ENCODE results near the gene ZNF507.

Gene ZNF507

DNA sequence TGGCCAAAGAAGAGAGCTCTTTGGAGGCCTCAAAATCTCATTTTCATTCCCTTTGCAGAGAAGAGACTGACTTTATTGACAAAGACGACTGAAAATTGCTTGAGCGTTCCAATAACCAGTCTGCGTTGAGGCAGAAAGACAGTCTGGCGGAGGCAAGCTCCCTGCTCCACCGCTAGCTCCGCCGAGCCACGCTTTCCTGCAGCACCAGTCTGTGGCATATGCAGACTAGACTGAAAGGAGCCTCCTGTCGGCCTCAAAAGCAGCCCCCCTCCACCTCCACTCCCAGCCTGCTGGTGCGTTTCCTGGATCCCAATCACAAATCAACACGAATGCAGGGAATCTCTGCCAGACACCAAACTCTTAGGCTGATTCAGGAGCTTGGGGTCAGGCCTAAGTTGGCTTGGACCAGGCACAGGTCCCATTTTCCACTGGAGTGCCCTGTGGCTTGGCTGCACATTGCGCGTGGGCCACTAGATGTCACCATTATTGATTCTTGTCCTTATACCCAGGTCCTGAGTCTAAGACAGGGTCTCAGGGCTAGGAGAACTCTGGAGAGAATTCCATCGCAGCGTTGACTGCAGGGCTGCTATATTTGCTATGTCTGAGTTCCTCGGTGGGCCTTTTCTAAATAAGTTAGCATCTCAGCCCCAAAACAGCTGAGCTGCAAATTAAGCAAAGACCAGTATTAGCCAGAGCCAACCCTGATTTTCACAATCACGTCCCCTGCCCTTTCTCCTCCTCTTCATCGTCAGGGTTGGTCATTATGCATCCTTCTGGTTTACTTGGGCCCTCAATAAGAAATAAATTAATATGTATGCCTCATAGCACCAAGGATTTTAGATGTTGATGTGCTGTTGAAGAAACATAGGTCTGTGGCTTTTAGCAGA, 5.2 kb upstream of the ZNF507 start:
- no peak for DNase-seq

DNA sequence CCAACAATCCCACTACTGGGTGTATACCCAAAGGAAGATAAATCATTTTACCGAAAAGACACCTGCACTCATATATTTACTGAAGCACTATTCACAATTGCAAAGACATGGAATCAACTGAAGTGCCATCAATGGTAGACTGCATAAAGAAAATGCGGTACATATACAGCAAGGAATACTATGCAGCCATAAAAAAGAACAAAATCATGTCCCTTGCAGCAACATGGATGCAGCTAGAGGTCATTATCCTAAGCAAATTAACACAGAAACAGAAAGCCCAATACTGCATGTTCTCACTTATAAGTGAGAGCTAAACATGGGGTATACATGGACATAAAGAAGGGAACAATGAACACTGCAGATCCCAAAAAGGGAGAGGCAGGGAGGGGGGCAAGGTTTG, 2.7 kb upstream of the ZNF507 start:
- no peak for DNase-seq

DNA sequence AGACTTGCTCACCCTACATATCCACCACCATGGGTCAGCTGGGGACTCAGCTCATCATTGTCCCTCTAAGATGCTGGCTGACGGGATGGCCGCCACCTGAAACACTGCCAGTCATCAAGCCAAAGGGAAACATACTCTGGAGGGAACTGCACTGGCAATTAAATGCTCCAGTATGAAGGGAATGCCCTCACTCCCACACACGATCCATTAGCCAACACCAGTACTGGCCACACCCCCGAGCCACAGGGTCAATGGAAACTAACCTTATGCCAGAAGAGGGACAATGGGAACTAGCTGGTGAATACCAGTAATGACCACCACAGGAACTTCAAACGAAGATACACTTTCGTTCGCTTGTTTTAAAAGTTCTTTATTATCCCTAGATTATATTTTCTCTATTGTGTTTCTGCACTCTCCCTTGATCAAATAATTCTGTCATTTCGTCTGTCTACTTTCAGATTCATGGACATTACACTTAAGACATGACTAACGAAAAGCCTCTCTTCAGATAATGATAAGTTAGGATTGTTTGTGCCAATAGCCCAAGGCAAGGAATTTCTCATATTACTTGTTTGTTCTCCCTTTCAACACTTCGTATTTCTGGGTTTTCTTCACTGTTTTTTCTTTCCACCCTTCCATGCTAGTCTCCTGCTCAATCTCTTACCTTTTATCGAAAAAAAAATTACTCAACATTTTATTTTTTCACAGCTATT, 1.7 kb upstream of the ZNF507 start:
- DNase-seq, result no peak

DNA sequence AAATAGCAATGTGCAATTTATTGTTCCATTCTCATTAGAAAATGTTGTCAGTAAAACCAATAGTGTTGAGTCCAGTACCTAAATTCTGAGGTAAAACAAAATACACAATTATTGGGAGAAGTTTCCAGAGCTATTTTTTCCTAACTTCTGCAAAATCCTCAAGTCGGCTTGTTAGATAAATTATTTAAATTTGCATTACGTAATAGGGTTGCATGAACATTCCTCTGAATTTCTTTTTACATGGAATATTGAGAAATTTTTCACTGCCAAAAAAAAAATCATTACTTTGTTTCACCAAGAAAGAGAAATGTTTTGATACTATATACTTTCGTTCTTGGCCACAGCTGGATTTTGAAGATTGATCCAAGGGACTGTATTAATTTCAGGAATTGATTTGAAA, 1.5 kb downstream of the ZNF507 start:
- no peak for DNase-seq

DNA sequence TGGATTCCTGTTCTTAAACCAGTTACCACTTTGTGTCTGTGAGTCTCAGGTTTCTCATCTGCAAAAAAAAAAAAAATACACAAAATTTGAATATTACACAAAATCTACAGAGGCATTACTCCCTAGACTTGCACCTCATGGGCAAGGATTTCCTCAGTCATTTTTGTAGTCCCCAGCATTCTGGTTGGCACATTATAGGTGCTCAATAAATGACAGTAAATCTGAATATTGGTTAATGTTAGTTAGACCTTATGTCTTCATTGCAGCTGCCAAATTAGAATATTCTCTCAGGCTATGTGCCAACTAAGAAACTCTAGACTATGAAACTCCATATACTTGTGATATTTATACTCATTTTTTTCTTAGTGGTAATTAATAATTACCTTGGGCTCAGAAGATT, 2.2 kb downstream of the ZNF507 start:
- no peak for DNase-seq

DNA sequence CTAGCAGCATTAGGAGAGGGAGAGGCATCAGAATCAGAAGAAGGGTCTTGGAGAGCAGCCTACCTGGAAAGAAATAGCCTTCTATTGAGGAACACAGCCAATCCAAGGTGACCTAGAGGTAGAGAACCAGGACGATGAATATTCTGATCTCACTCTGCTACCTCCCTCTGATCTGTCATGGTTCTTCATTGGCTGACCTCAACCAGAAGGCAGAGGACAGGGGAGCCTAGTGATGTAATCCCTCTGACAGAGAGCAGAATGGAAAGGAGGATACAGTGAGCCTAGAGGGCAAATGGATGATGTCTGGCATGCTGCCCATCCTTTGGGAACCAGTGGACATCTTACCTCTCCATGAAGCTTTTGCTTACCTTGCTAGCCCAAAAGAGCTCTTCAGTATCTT, 3.6 kb downstream of the ZNF507 start:
- DNase-seq, result no peak

DNA sequence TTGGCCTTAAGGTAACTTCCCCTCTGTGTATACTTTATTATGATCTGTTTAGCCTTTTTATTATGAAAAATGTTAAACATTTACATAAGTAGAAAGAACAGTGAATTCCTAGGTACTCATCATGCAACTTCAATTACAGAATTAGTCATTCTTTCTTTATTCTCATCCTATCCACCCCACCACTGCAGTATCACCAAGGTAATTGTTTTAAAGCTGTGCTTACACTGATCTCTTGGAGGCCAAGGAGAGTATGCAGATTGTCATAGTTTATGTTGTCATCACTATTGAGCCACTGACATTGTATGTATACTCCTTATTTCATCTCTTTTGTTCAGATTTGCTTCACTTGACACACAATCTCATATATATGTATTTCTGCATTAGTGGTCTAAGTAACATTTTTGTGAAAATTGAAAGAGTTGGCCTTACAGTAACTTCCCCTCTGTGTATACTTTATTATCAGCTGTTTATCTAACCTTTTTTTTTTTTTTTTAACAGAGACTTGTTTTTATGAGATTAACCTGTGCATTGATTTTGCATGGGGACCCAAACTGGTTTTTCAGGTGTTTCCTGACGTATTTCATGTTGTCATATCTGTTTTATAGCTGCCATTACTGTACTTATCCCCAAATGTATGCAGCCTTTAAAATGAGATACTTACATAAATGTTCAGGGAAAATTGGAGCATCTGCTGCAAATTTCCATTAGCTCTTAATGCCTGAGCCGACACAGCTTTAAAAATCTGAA, 4.5 kb downstream of the ZNF507 start:
- no peak for DNase-seq

DNA sequence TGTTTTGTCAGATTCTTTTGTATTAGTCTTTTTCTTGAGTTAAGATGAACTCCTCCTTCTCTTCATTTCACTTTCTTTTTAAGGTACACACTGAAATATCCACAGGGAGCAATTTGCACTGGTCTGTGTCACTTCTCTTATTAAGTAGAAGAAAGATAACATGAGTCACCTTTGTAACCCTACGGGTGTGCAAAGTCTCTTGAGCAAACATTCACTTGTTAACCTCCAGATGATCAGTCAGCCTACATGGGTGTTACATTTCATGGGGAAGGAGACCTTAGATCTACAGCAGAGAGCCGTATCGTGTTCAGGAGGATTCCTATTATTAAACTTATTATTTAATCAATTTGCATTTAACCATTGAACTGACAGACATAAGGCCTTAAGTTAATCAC, 5.1 kb downstream of the ZNF507 start:
- no peak for DNase-seq

DNA sequence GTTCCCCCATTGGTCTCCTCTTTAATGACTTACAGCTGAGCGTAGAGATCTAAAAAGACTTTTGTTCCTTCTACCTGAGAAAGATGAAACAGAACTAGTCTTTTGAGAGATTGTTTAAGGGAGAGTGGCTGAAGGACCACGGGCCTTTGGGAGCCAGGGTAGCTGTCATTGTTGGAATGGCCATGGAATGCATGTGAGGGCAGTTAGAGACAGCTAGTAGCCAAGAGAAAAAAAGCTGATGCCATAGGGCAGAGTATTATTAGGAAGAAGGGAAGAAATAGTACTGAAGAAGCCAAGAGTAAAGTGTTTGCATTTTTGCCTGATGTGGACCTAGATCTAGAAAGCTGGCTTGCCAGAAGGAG, 5.6 kb downstream of the ZNF507 start:
- no peak for DNase-seq

DNA sequence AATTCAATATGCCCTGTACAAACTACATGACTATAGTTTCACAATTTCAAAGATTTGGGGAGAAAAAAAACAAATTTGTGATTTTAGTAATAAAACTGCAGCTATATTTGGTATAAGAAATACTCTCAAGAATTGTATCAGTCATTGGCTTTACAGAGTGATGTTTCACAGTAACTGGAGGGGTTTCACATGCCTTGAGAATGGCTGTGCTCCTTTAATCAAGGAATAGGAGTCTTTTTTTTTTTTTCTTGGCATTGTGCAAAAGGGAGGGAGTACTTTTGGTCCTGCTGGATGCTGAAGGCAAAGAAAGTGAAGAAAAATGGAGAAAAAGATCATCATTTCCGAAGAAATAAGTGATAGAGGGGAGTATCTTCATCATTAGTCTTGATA, 6.8 kb downstream of the ZNF507 start:
- DNase-seq, result no peak

DNA sequence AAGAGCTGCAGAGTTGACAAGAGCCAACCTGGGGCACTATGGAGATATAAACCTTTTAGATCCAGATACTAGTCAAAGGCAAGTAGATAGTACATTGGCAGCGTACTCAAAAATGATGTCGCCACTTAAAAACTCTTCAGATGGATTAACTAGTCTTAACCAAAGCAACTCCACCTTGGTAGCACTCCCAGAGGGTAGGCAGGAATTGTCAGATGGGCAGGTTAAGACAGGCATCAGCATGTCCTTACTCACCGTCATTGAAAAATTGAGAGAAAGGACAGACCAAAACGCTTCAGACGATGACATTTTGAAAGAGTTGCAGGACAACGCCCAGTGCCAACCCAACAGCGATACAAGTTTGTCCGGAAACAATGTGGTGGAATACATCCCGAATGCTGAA, 8.9 kb downstream of the ZNF507 start:
- no peak for DNase-seq

DNA sequence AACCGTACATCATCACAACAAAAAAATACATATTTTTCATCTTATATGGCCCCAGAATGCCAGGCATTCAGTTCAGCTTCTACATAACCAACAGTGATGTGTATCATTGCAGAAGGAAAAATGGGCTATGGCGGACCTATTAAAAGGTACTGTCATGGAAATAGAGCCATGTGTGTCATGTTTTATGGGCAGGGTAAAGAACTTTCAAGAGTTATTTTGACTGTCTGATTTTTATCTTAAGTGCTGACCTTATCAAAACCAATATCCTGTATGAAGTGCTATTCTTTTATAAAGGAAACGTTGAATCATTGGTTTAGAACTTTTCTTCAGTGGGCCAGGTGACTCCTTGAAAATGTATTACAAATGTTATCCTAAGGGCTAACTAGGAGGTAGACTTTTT, 9.9 kb downstream of the ZNF507 start:
- DNase-seq, result no peak

DNA sequence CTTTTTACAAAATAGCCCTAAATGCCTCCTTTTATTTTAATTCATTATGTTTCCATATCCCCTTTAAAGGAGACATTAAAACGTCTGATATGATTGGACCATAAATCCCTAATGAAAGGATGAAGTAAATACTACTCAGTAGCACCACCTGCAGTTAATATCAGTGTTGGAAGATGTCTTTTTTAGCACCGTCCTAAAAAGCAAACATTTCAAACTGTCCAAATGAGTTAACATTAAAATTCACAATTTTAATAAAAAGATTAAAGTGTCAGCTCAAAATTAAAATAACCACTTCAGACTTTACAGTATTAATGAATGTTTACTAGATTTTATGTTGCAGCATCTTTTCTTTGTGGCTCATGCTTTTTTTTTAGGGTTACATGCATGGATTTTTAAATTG, 12.3 kb downstream of the ZNF507 start:
- DNase-seq, result no peak

DNA sequence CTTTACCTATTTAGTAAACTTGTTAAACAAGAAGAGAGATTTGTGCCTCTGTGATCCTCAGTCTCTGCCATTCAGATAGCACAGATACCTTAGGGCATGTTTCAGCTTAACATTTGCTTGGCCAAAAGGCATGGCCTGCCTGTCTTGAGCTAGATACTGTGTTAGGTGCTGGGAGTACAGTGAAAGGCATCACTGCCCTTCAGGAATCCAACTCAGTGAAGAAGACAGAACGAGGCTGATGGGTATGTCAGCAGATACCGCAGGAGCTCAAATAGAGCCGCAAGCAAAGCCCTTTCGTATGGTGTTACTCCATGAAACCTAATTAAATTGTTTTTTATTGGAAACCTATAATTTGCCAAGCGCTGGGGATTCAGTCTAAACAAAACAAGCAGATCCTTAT, 12.9 kb downstream of the ZNF507 start:
- no peak for DNase-seq

DNA sequence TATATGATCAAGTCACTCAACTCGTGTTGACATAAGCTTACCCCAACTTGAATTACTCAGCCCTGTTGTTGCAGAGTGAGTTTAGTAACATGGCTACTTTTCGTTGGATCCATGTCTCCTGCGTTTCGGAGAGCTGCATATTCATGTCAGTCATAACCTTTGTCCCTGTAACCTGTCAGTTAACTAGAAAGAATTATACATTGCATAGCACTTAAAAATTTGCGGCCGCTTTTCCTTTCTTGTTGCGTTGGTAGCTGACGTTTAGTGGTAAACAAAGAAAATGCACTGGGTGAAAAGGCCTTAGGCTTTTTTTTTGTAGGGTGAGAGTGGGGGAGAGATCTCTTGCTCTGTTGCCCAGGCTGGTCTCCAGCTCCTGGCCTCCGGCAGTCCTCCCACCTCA, 14.2 kb downstream of the ZNF507 start:
- no peak for DNase-seq

DNA sequence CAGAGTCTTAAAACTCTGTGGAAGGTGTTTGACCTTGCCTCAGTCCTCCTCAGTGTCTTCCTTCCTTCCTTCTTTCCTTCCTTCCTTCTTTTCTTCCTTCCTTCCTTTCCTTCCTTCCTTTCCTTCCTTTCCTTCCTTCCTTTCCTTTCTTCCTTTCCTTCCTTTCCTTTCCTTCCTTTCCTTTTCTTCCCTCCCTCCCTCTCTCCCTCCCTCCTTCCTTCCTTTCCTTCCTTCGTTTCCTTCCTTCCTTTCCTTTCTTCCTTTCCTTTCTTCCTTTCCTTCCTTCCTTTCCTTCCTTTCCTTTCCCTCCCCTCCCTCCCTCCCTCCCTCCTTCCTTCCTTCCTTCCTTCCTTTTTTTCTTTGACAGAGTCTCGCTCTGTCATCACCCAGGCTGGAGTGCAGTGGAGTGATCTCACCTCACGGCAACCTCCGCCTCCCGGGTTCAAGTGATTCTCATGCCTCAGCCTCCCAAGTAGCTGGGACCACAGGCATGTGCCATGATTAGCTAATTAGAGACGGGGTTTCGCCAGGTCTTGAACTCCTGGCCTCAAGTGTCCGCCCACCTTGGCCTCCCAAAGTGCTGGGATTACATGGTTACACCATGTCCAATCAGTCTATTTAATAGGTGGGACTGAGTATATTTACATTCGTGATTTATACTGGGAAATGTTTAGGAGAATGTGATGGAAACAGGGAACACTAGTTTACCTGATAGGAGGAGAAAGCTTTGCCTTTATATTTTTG, 16.3 kb downstream of the ZNF507 start:
- DNase-seq, result no peak

DNA sequence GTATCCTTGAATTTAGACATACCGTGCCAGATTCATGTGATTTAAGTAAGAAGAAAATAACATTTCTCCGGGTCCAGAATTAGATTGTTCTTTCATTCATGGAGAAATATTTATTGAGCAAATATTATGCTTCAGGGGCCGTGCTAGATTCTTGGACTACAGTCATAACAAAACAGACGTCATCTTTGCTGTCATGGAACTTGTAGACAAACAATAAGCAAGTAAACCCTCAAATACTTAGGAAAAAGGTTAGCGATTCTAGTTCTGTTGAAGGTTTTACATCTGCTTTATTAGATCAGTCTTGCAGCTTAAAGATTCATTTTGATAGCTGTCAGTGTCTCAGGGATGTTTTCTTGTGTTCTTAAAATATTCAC, 16.9 kb downstream of the ZNF507 start:
- DNase-seq, result no peak

DNA sequence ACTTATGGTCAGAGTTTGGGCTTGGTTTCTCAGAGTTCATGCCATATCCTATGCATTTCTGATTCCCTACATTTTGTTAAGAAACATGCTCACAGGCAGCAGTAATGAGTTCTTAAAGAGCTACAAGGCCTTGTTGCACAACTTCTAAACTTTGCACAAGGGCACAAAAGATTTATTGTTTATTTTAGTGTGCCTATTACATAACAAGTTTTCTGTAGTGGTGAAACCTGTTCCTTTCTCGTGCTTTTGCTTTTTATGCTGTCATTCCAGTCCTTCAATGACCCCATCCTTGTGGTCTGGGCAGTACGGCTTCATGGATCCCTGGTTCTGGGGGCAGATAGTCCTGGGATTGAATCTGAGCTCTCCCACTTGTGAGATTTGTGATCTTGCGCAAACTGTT, 17.8 kb downstream of the ZNF507 start:
- DNase-seq, result no peak

DNA sequence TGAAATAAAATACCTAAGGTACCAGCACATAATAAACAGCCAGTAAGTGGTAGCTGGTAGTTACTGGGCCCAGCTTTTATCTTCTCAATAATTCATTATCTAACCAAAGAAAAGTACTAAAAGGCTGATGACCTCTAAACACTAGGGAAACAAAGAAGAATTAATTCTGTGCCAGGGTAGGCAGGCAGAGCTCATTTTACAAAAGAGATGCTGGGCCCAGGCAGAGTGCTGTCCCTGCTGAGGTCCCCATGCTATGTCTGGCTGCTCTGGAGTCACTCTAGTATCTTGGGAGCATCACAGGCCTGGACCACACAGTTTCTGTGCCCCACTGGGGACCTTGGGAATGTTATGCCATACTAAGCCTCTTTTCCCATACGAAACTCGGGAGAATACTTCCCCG, 18.2 kb downstream of the ZNF507 start:
- no peak for DNase-seq

DNA sequence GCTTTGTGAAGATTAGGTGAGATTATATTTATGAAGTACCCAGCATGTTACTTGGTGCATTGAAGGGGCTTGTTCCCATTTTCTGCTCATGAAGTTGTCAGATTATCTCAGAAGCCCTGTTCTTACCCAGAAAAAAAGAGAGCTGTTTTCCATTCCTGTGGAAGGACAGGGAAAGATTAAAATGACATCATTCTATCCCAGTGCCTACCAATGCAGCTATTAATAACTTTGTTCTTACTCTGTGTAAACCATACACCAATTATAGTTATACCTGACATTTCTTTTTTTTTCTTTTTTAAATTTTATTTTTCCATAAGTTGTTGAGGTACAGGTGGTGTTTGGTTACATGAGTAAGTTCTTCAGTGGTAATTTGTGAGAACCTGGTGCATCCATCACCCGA, 18.6 kb downstream of the ZNF507 start:
- DNase-seq, result no peak

DNA sequence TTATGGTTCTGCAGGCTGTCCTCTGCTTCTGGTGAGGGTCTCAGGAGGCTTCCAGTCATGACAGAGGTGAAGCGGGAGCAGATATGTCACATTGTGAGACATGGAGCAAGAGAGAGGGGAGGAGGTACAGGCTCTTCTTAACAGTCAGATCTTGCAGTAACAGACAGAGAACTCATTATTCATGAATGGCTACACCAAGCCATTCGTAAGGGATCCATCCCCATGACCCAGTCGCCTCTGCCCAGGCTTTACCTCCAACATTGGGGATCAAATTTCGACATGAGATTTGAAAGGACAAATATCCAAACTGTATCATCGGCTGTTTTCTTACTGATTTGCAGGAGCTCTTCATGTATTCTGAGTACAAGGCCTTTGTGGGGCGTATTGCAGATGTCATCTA, 21.7 kb downstream of the ZNF507 start:
- DNase-seq, result no peak

DNA sequence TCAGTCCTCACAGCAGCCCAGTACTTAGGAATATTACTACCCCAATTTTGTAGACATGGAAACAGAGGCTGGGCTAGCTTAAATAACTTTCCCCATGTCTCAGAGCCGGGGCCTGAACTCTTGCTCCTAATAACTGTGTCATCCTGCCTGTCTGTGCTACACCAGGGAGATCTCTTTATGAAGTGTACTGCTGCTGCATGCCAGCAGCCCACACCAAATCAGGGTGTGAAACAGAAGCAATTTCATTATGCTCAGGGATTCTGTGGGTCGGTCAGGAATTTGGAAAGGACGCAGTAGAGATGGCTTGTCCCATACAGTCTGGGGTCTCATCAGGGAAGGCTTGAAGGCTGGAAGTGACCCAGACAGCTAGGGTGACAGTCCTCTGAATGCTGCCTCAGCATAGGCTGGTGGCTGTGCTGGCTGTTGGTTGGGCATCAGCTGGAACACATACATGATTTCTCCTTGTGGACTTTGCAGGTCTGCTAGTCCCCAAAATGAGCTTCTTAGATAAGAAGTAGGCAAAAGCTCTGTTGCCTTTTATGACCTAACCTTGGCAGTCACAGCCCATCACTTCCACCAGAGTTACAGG, 22.6 kb downstream of the ZNF507 start:
- DNase-seq, result no peak

DNA sequence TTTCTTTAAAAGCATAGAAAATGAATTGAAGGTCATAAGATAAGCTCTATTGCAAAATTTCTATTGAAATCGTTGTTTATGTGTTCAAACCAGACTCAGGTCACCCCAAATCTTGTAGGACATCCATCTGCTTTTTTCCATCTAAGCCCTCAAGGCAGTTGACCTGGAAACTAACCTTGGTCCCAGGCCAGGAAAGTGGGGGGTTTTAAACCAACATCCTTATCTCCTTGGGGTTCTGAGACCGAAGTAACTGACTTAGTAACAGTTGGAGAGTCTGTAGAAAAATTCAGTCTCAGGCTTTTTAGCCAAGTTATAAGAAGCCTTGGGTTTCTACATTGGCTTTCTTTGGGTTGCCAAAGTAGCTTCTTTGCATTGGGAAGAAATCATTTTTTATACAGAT, 23.4 kb downstream of the ZNF507 start:
- DNase-seq, result no peak

Data from NCI-H2081 treated with DMSO at 0.1 percent for 48 hours (cell line).